VCaP (cell line): ENCODE data around the gene DENND4A.

Experiments
- H3K27ac ChIP-seq: fragments of 450-650 bp; 2 replicates; pipeline ENCODE4 v1.5.1; 2017
- TF ChIP-seq, protein P1 (sequence below): fragments of 450-650 bp; conservative IDR thresholded peaks from 2 replicates; pipeline ENCODE4 v1.5.1; 2017; ENCODE audit warnings: mild to moderate bottlenecking, moderate library complexity

Gene DENND4A

GRCh38 chr15:65801229-65801805, 9.2 kb upstream of the DENND4A start:
- H3K27ac ChIP-seq: no peak overlapping the region
- TF ChIP-seq, protein P1, sequence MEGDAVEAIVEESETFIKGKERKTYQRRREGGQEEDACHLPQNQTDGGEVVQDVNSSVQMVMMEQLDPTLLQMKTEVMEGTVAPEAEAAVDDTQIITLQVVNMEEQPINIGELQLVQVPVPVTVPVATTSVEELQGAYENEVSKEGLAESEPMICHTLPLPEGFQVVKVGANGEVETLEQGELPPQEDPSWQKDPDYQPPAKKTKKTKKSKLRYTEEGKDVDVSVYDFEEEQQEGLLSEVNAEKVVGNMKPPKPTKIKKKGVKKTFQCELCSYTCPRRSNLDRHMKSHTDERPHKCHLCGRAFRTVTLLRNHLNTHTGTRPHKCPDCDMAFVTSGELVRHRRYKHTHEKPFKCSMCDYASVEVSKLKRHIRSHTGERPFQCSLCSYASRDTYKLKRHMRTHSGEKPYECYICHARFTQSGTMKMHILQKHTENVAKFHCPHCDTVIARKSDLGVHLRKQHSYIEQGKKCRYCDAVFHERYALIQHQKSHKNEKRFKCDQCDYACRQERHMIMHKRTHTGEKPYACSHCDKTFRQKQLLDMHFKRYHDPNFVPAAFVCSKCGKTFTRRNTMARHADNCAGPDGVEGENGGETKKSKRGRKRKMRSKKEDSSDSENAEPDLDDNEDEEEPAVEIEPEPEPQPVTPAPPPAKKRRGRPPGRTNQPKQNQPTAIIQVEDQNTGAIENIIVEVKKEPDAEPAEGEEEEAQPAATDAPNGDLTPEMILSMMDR: no peak

- no peak overlapping the region for H3K27ac ChIP-seq
- TF ChIP-seq, protein P1: no peak
Observed at GRCh38 chr15:65796610-65797078, 4.6 kb upstream of the DENND4A start.

GRCh38 chr15:65795663-65796216, 3.6 kb upstream of the DENND4A start:
- TF ChIP-seq, protein P1: no peak
- H3K27ac ChIP-seq: no peak overlapping the region

DNA sequence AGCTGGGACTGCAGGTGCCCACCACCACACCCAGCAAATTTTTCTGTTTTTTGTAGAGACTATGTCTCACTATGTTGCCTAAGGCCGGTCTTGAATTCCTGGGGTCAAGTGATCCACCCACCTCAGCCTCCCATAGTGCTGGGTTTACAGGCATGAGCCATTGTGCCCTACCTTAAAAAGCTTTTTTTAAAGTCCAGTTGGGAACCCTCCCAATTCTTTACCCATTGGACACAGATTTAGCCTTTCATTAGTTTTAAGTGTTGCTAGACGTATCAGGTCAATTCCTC, 1.7 kb upstream of the DENND4A start:
- TF ChIP-seq, protein P1: no peak
- H3K27ac ChIP-seq: no peak overlapping the region

DNA sequence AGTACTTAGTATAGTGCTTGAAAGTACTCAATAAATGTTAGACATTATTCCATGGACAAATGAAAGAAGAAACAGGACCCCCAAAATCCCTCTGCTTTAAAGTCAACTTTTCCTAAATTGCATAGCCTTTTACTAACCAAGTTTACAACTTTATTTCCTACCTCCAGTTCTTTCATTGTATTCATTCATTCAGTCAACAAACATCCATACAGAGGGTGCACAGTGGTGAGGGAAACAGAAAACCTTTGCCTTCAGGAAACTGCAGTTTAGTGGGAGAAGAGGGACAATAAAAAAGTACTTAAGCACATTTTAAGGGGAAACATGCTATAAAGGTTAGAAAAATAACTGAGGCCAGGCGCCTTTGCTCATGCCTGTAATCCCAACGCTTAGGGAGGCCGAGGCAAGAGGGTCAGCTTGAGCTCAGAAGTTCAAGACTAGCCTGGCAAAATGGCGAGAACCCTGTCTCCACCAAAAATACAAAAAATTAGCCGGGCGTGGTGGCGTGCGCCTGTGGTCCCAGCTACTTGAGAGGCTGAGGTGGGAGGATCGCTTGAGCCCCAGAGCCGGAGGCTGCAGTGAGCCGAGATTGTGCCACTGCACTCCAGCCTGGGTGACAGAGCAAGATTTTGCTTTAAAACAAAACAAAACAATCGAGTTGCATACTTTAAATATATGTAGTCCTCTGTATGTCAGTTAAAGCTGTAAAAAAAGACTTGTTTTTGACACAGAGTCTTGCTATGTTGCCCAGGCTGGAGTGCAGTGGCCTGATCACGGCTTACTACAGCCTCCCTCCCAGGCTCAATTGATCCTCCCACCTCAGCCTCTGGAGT, 1.1 kb upstream of the DENND4A start:
- peak overlapping the region; percentile 88 for H3K27ac ChIP-seq

GRCh38 chr15:65791335-65792137, 557 bp downstream of the DENND4A start:
- TF ChIP-seq, protein P1: no peak
- peak overlapping the region; percentile 88 for H3K27ac ChIP-seq

More for the DNA sequence above, 1.1 kb upstream of the DENND4A start:
- TF ChIP-seq, protein P1: no peak
